Thyroid gland (tissue), 4 donors: ENCODE data around the gene CARD11.

Source experiments
- CTCF ChIP-seq, 6 experiments: fragments of 200-600 bp in 3 of 6; fragments of 450-650 bp in 3 of 6; sonication (generic) in 3 of 6; IDR thresholded peaks; one replicate each; pipeline ENCODE4 v1.5.1; 2016 to 2019; ENCODE audit warnings: antibody characterized with exemption in 6 of 6, mild to moderate bottlenecking in 2 of 6, inconsistent platforms in 1 of 6, moderate library complexity in 1 of 6
- POLR2A ChIP-seq, 2 donors: fragments of 450-650 bp; IDR thresholded peaks; one replicate each; pipeline ENCODE4 v1.6.1; 2017; ENCODE audit warnings: antibody characterized with exemption in 2 of 2, mild to moderate bottlenecking in 2 of 2, moderate library complexity in 1 of 2

- TF ChIP-seq CTCF (IDR thresholded peaks at IDR 0.05) (no peak), POLR2A (IDR thresholded peaks at IDR 0.05) (no peak)
Measured at GRCh38 chr7:3070908-3071307, 27.2 kb upstream of the CARD11 start.
